HUES64 (cell line): Measurements from ENCODE around the gene RAPGEF2.

Experiments used
- H3K27ac ChIP-seq: 2 replicates; pipeline ENCODE4 v1.7.0; 2013; ENCODE audit warnings: low read depth, low read length, inconsistent platforms
- H3K27me3 ChIP-seq: 2 replicates; pipeline ENCODE4 v1.6.1; 2013; ENCODE audit warnings: mild to moderate bottlenecking, low read length; ENCODE audit not compliant: insufficient read depth
- H3K36me3 ChIP-seq: 2 replicates; pipeline ENCODE4 v1.6.1; 2013; ENCODE audit warnings: mild to moderate bottlenecking, low read length; ENCODE audit not compliant: insufficient read depth
- H3K4me1 ChIP-seq: 2 replicates; pipeline ENCODE4 v1.6.1; 2013; ENCODE audit warnings: mild to moderate bottlenecking, low read length, moderate library complexity; ENCODE audit not compliant: insufficient read depth
- H3K4me3 ChIP-seq: 2 replicates; pipeline ENCODE4 v1.5.1; 2013; ENCODE audit warnings: mild to moderate bottlenecking, low read length, moderate library complexity
- H3K9ac ChIP-seq: 2 replicates; pipeline ENCODE4 v1.6.1; 2013; ENCODE audit warnings: mild to moderate bottlenecking, low read depth, low read length
- H3K9me3 ChIP-seq: 2 replicates; pipeline ENCODE4 v1.6.1; 2013; ENCODE audit warnings: low read depth, low read length; ENCODE audit not compliant: insufficient read depth
- WGBS: fragments of 150-250, 120-280 bp; methylation state at CpG from one replicate; pipeline ENCODE4 v1.1.7; 2013; ENCODE audit warnings: missing lambda C conversion rate; 5-methylcytosine and 5-hydroxymethylcytosine counted together

Gene RAPGEF2

GRCh38 chr4:159319027-159319426 lies 216.1 kb downstream of the RAPGEF2 start:
- H3K36me3 ChIP-seq = peaks cover 18% of the 10 kb centered on the region
- no peak overlapping the region for H3K9ac ChIP-seq
- H3K9me3 ChIP-seq = no peaks in the 10 kb centered on the region
- no peak overlapping the region for H3K4me3 ChIP-seq
- H3K4me1 ChIP-seq = peaks cover 6% of the 10 kb centered on the region; the same call in 1 of the 2 replicates
- H3K27me3 ChIP-seq = no peaks in the 10 kb centered on the region
- H3K27ac ChIP-seq = no peak overlapping the region
- 98% methylated on average over 4 of the region's 4 CpGs for WGBS

- no peak overlapping the region for H3K4me3 ChIP-seq
- no peaks in the 10 kb centered on the region for H3K27me3 ChIP-seq
Measured at GRCh38 chr4:159326480-159326879, 223.6 kb downstream of the RAPGEF2 start.

GRCh38 chr4:159328766-159329165 lies 225.9 kb downstream of the RAPGEF2 start:
- no peaks in the 10 kb centered on the region for H3K9me3 ChIP-seq
- peaks cover 38% of the 10 kb centered on the region for H3K36me3 ChIP-seq
- H3K27me3 ChIP-seq = no peaks in the 10 kb centered on the region
- no CpG with 5 or more reads among the region's 2 CpGs for WGBS
- no peaks in the 10 kb centered on the region for H3K4me1 ChIP-seq
- H3K4me3 ChIP-seq = no peak overlapping the region
- no peak overlapping the region for H3K9ac ChIP-seq
- no peak overlapping the region for H3K27ac ChIP-seq

More at GRCh38 chr4:159326480-159326879, 223.6 kb downstream of the RAPGEF2 start:
- no peak overlapping the region for H3K9ac ChIP-seq
- no peaks in the 10 kb centered on the region for H3K4me1 ChIP-seq
- no peaks in the 10 kb centered on the region for H3K9me3 ChIP-seq
- peaks cover 33% of the 10 kb centered on the region for H3K36me3 ChIP-seq
- no peak overlapping the region for H3K27ac ChIP-seq

- peaks cover 55% of the 10 kb centered on the region for H3K36me3 ChIP-seq
- H3K4me1 ChIP-seq = no peaks in the 10 kb centered on the region
- no peak overlapping the region for H3K4me3 ChIP-seq
- no peak overlapping the region for H3K9ac ChIP-seq
- no peaks in the 10 kb centered on the region for H3K9me3 ChIP-seq
- H3K27me3 ChIP-seq = no peaks in the 10 kb centered on the region
- WGBS = 96% methylated on average over 1 of the region's 1 CpG
- H3K27ac ChIP-seq = no peak overlapping the region
Measured at GRCh38 chr4:159334461-159334860, 231.6 kb downstream of the RAPGEF2 start.

GRCh38 chr4:159337041-159337440 lies 234.2 kb downstream of the RAPGEF2 start:
- no peaks in the 10 kb centered on the region for H3K4me1 ChIP-seq
- H3K4me3 ChIP-seq = no peak overlapping the region
- over 99% methylated on average over 2 of the region's 2 CpGs for WGBS
- no peaks in the 10 kb centered on the region for H3K9me3 ChIP-seq
- H3K36me3 ChIP-seq = peaks cover 52% of the 10 kb centered on the region
- H3K27me3 ChIP-seq = no peaks in the 10 kb centered on the region
- H3K27ac ChIP-seq = no peak overlapping the region
- H3K9ac ChIP-seq = no peak overlapping the region

- H3K36me3 ChIP-seq = peaks cover 77% of the 10 kb centered on the region
Measured at GRCh38 chr4:159341522-159341921, 238.6 kb downstream of the RAPGEF2 start.

GRCh38 chr4:159342374-159342773 lies 239.5 kb downstream of the RAPGEF2 start:
- Histone ChIP-seq H3K4me3 (no peak overlapping the region), H3K27me3 (no peaks in the 10 kb centered on the region), H3K27ac (no peak overlapping the region), H3K36me3 (peaks cover 84% of the 10 kb centered on the region), H3K9ac (no peak overlapping the region), H3K9me3 (no peaks in the 10 kb centered on the region), H3K4me1 (no peaks in the 10 kb centered on the region)
- WGBS = 100% methylated on average over 2 of the region's 3 CpGs

More at GRCh38 chr4:159341522-159341921, 238.6 kb downstream of the RAPGEF2 start:
- Histone ChIP-seq H3K27me3 (no peaks in the 10 kb centered on the region), H3K4me3 (no peak overlapping the region), H3K9ac (no peak overlapping the region), H3K4me1 (no peaks in the 10 kb centered on the region), H3K9me3 (no peaks in the 10 kb centered on the region), H3K27ac (no peak overlapping the region)
- WGBS = no CpG with 5 or more reads among the region's 2 CpGs

- H3K36me3 ChIP-seq = peaks cover 83% of the 10 kb centered on the region
Measured at GRCh38 chr4:159343116-159343515, 240.2 kb downstream of the RAPGEF2 start.

GRCh38 chr4:159344877-159345276 lies 242.0 kb downstream of the RAPGEF2 start:
- no peaks in the 10 kb centered on the region for H3K27me3 ChIP-seq
- H3K27ac ChIP-seq = no peak overlapping the region
- H3K36me3 ChIP-seq = peaks cover 73% of the 10 kb centered on the region
- no peaks in the 10 kb centered on the region for H3K9me3 ChIP-seq
- H3K4me1 ChIP-seq = no peaks in the 10 kb centered on the region
- no peak overlapping the region for H3K9ac ChIP-seq
- H3K4me3 ChIP-seq = no peak overlapping the region
- WGBS = 96% methylated on average over 4 of the region's 4 CpGs

More at GRCh38 chr4:159343116-159343515, 240.2 kb downstream of the RAPGEF2 start:
- H3K4me3 ChIP-seq = no peak overlapping the region
- H3K9me3 ChIP-seq = no peaks in the 10 kb centered on the region
- H3K27me3 ChIP-seq = no peaks in the 10 kb centered on the region
- 96% methylated on average over 8 of the region's 8 CpGs for WGBS
- no peak overlapping the region for H3K27ac ChIP-seq
- H3K4me1 ChIP-seq = no peaks in the 10 kb centered on the region
- H3K9ac ChIP-seq = no peak overlapping the region

GRCh38 chr4:159346681-159347080 lies 243.8 kb downstream of the RAPGEF2 start:
- H3K27ac ChIP-seq = no peak overlapping the region
- H3K9ac ChIP-seq = no peak overlapping the region
- H3K4me3 ChIP-seq = no peak overlapping the region
- no peaks in the 10 kb centered on the region for H3K9me3 ChIP-seq
- no peaks in the 10 kb centered on the region for H3K4me1 ChIP-seq
- 92% methylated on average over 5 of the region's 5 CpGs for WGBS
- peaks cover 76% of the 10 kb centered on the region for H3K36me3 ChIP-seq
- no peaks in the 10 kb centered on the region for H3K27me3 ChIP-seq

GRCh38 chr4:159347813-159348212 lies 244.9 kb downstream of the RAPGEF2 start:
- H3K27ac ChIP-seq = no peak overlapping the region
- no peak overlapping the region for H3K4me3 ChIP-seq
- H3K9ac ChIP-seq = no peak overlapping the region
- H3K36me3 ChIP-seq = peaks cover 77% of the 10 kb centered on the region
- H3K4me1 ChIP-seq = no peaks in the 10 kb centered on the region
- no peaks in the 10 kb centered on the region for H3K27me3 ChIP-seq
- 94% methylated on average over 8 of the region's 9 CpGs for WGBS
- no peaks in the 10 kb centered on the region for H3K9me3 ChIP-seq

GRCh38 chr4:159349332-159349731 lies 246.5 kb downstream of the RAPGEF2 start:
- Histone ChIP-seq H3K27me3 (no peaks in the 10 kb centered on the region), H3K36me3 (peaks cover 79% of the 10 kb centered on the region), H3K27ac (no peak overlapping the region), H3K9me3 (no peaks in the 10 kb centered on the region), H3K4me3 (no peak overlapping the region), H3K9ac (no peak overlapping the region), H3K4me1 (no peaks in the 10 kb centered on the region)
- 94% methylated on average over 3 of the region's 3 CpGs for WGBS
